HepG2 (cell line): ENCODE results near the gene PDZK1. TPM values are rescaled to one million over a fixed set of nuclear protein-coding genes. Genes with fewer than 3 reads are reported as not detected.
"Not testable (repeated sequence)": the region's sequence is repeated elsewhere in the genome, so short reads cannot be mapped to it uniquely, and the experiment has no call there.

Experiments
- ATAC-seq: fragments of 200-7000 bp; cut with Tn5 transposase; 3 replicates; pipeline ENCODE4 v1.9.1; 2020; ENCODE audit warnings: mild to moderate bottlenecking, moderate library complexity
- BruUV-seq: library from RNA; stranded (reverse); fragments of 400-500 nt; replicated peaks from 2 replicates; lab custom pipeline; 2021; lab: Mats Ljungman, UMichigan
- CTCF ChIA-PET: fragments of 300-600 bp; formaldehyde crosslinking; extraction: SDS; loops from one replicate; lab custom pipeline; 2021; ENCODE audit warnings: low total read pairs, inconsistent platforms, low intra/inter-chr PET ratio; lab: Yijun Ruan, JAX
- POLR2A ChIA-PET: fragments of 350-600 bp; sonication (Branson Sonifier 250); formaldehyde crosslinking; loops from one replicate; lab custom pipeline; 2020; ENCODE audit warnings: antibody characterized with exemption, inconsistent platforms; lab: Yijun Ruan, JAX
- DNase-seq: peaks from one replicate; pipeline ENCODE4 v3.0.0-alpha.2; 2015; ENCODE audit warnings: low spot score
- FAIRE-seq: peaks from 3 replicates; lab custom pipeline; 2011; peaks lifted over from hg19 to GRCh38; lab: Jason Lieb, UNC
- H2AFZ ChIP-seq: one replicate; pipeline ENCODE4 v1.6.1; 2011; ENCODE audit warnings: low read length, inconsistent platforms
- H3K27ac ChIP-seq: fragments of 300-600 bp; 3 replicates; pipeline ENCODE4 v1.8.0; 2011; ENCODE audit warnings: mixed run types, mild to moderate bottlenecking, mixed read lengths, low read length, inconsistent platforms; ENCODE audit not compliant: insufficient read depth; ENCODE audit errors: extremely low read length
- H3K27me3 ChIP-seq, 2 experiments: fragments of 200-600 bp in 1 of 2; 2 replicates in 1 of 2; 3 replicates in 1 of 2; pipeline versions ENCODE4 v1.6.0 to v1.8.0; 2011; ENCODE audit warnings: low read length in 2 of 2, mild to moderate bottlenecking in 2 of 2, moderate library complexity in 2 of 2, inconsistent platforms in 1 of 2; ENCODE audit not compliant: insufficient read depth in 2 of 2, control insufficient read depth in 1 of 2
- H3K36me3 ChIP-seq, 2 experiments: fragments of 200-600 bp in 1 of 2; replicated peaks in 1 of 2; 2 replicates in 1 of 2; 3 replicates in 1 of 2; pipeline versions ENCODE4 v1.5.1 to v1.8.0; 2011; ENCODE audit warnings: low read length in 2 of 2, inconsistent platforms in 1 of 2; ENCODE audit not compliant: insufficient read depth in 2 of 2, control insufficient read depth in 1 of 2
- H3K4me1 ChIP-seq: 2 replicates; pipeline ENCODE4 v1.5.1; 2012; ENCODE audit warnings: low read length, inconsistent platforms; ENCODE audit not compliant: insufficient read depth
- H3K4me2 ChIP-seq: 2 replicates; pipeline ENCODE4 v1.6.0; 2011; ENCODE audit warnings: low read depth, low read length, inconsistent platforms
- H3K4me3 ChIP-seq, 3 experiments: fragments of 200-600 bp in 1 of 3; sonication (generic), shearing (Covaris generic) in 1 of 3; replicated peaks in 1 of 3; 2 replicates each; pipeline ENCODE4 v1.5.1; 2011 to 2016; ENCODE audit warnings: low read length in 3 of 3, inconsistent platforms in 2 of 3, low read depth in 2 of 3, mild to moderate bottlenecking in 2 of 3, control low read depth in 1 of 3, mixed read lengths in 1 of 3; ENCODE audit not compliant: insufficient read depth in 1 of 3
- H3K79me2 ChIP-seq: one replicate; pipeline ENCODE4 v1.6.1; 2011; ENCODE audit warnings: low read length, inconsistent platforms; ENCODE audit not compliant: insufficient read depth
- H3K9ac ChIP-seq: 2 replicates; pipeline ENCODE4 v1.6.0; 2011; ENCODE audit warnings: mild to moderate bottlenecking, low read depth, low read length, inconsistent platforms; ENCODE audit not compliant: insufficient read depth
- H3K9me3 ChIP-seq: 2 replicates; pipeline ENCODE4 v1.5.1; 2012; ENCODE audit warnings: mild to moderate bottlenecking, low read length
- H4K20me1 ChIP-seq: 2 replicates; pipeline ENCODE4 v1.6.0; 2011; ENCODE audit warnings: inconsistent platforms, mild to moderate bottlenecking, low read length, moderate library complexity; ENCODE audit not compliant: insufficient read depth
- ARNT ChIP-seq: fragments of 450-650 bp; IDR thresholded peaks from 2 replicates; pipeline ENCODE4 v1.6.1; 2017
- GZF1 ChIP-seq: sonication (generic); formaldehyde crosslinking; IDR thresholded peaks from 2 replicates; pipeline ENCODE4 v1.5.1; 2020; ENCODE audit warnings: mild to moderate bottlenecking, missing genetic modification reagents
- ISX ChIP-seq: sonication (generic); formaldehyde crosslinking; conservative IDR thresholded peaks from 2 replicates; pipeline ENCODE4 v1.5.0; 2020; ENCODE audit warnings: missing genetic modification reagents
- MXD3 ChIP-seq: IDR thresholded peaks from 2 replicates; pipeline ENCODE4 v1.6.1; 2016; ENCODE audit warnings: mild to moderate bottlenecking, missing biosample characterization, missing genetic modification reagents
- PHF8 ChIP-seq: sonication (generic); formaldehyde crosslinking; IDR thresholded peaks from 2 replicates; pipeline ENCODE4 v1.5.0; 2020; ENCODE audit warnings: missing genetic modification reagents
- SCMH1 ChIP-seq: sonication (generic); formaldehyde crosslinking; IDR thresholded peaks from 2 replicates; pipeline ENCODE4 v1.9.0; 2021; ENCODE audit warnings: missing genetic modification reagents, mild to moderate bottlenecking, borderline replicate concordance
- TARDBP ChIP-seq: sonication (generic); formaldehyde crosslinking; IDR thresholded peaks from 2 replicates; pipeline ENCODE4 v1.8.0; 2022; ENCODE audit warnings: mild to moderate bottlenecking, missing genetic modification reagents
- ZBTB2 ChIP-seq: sonication (generic); formaldehyde crosslinking; IDR thresholded peaks from 2 replicates; pipeline ENCODE4 v1.8.0; 2022; ENCODE audit warnings: low read depth, missing genetic modification reagents
- ZIK1 ChIP-seq: sonication (generic); formaldehyde crosslinking; IDR thresholded peaks from 2 replicates; pipeline ENCODE4 v1.5.0; 2020; ENCODE audit warnings: mild to moderate bottlenecking, low read depth, missing genetic modification reagents, borderline replicate concordance
- ZNF446 ChIP-seq: sonication (generic); formaldehyde crosslinking; IDR thresholded peaks from 2 replicates; pipeline ENCODE4 v1.5.0; 2020; ENCODE audit warnings: mild to moderate bottlenecking, missing genetic modification reagents
- WGBS: methylation state at CpG from one replicate; pipeline ENCODE4 v1.1.6; 2017; ENCODE audit warnings: low lambda C conversion rate; 5-methylcytosine and 5-hydroxymethylcytosine counted together
- in situ Hi-C: cut with HindIII; loops from 2 replicates; pipeline ENCODE4 v1.10.0; 2017; ENCODE audit warnings: low pct_unique_long_range_greater_than_20kb; ENCODE audit not compliant: extremely low pct_ligation_motif_present
- intact Hi-C: fragments of 100-400 bp; cut with micrococcal nuclease; formaldehyde crosslinking; loops from one replicate; pipeline ENCODE4 v1.10.0; 2022; ENCODE audit not compliant: unreplicated experiment
- polyA plus RNA-seq, 8 experiments: library from polyadenylated mRNA; depleted of rRNA in 3 of 8; stranded (reverse) in 7 of 8; unstranded in 1 of 8; fragments of >200 nt; fragmentation: Illumina TruSeq in 4 of 8; extraction: Trizol in 4 of 8; gene quantifications; 2 replicates each; pipeline versions ENCODE4 v1.2.1 to v1.2.3, GENCODE V29; 2011 to 2016; ENCODE audit warnings: low read depth in 4 of 8, missing spikeins in 1 of 8, mixed read lengths in 1 of 8; ENCODE audit not compliant: insufficient read depth in 1 of 8
- total RNA-seq, 5 experiments: library from RNA; depleted of rRNA; stranded (reverse); fragments of >200 nt; fragmentation: Illumina TruSeq; extraction: Trizol; gene quantifications; 2 replicates each; pipeline ENCODE4 v1.2.3, GENCODE V29; 2016; ENCODE audit warnings: low read depth in 1 of 5

The PDZK1 gene
- total and polyA plus RNA-seq, 2 of the 13 experiments (the other 11 are each of a cell fraction or from before 2014, with no cell fraction given) = 16.2 to 46.4 TPM

GRCh38 chr1:145719230-145720079 lies 12.3 kb upstream of the PDZK1 start, which contains the start of gene CD160:
Gene CD160, plus strand, starts transcription at chr1:145719499. Its CDS starts 8,829 bp downstream, at chr1:145728328.
- TF ChIP-seq ZBTB2 (no peak), TARDBP (CRISPR knock-in tag) (no peak), ISX (CRISPR knock-in tag) (no peak), ZIK1 (CRISPR knock-in tag) (no peak), ARNT (no peak), PHF8 (CRISPR knock-in tag) (no peak), ZNF446 (CRISPR knock-in tag) (no peak), MXD3 (CRISPR knock-in tag) (no peak), SCMH1 (CRISPR knock-in tag) (no peak), GZF1 (CRISPR knock-in tag) (no peak)
- TF ChIP-seq, all 625 proteins: peak for 0
- Histone ChIP-seq H3K36me3 (no peaks in the 10 kb centered on the region), H3K79me2 (no peaks in the 10 kb centered on the region), H3K27me3 (no peaks in the 10 kb centered on the region), H3K27ac (no peak within 1 kb of the TSS), H3K4me1 (peaks cover 40% of the 10 kb centered on the region), H3K9ac (no peak within 1 kb of the TSS), H2AFZ (no peak within 1 kb of the TSS), H3K9me3 (no peaks in the 10 kb centered on the region), H3K4me2 (no peak within 1 kb of the TSS), H4K20me1 (no peaks in the 10 kb centered on the region), H3K4me3 (no peak within 1 kb of the TSS)
- BruUV-seq = no TSS peak
- POLR2A ChIA-PET = interaction anchor here (1.2 kb wide), 1 partner anchor 12 kb away, joined by 4 read pairs; the partner anchor contains the start of gene PDZK1
- FAIRE-seq (no peak), ATAC-seq (no peak), DNase-seq (no peak)
- CTCF ChIA-PET = no interaction called here
- in situ Hi-C loops = no loop called here
- 73% methylated on average over 12 of the region's 12 CpGs for WGBS
- intact Hi-C loops = no loop called here

- H3K36me3 ChIP-seq, H3K27ac ChIP-seq, H4K20me1 ChIP-seq, ATAC-seq, POLR2A ChIA-PET, H3K4me3 ChIP-seq, FAIRE-seq, H3K79me2 ChIP-seq, H3K27me3 ChIP-seq, H2AFZ ChIP-seq, intact Hi-C loops, H3K9ac ChIP-seq, BruUV-seq, in situ Hi-C loops, H3K9me3 ChIP-seq, CTCF ChIA-PET, DNase-seq, H3K4me2 ChIP-seq: not testable (repeated sequence)
- WGBS = 86% methylated on average over 5 of the region's 5 CpGs
- peaks cover 50% of the 10 kb centered on the region for H3K4me1 ChIP-seq
Measured at GRCh38 chr1:145718465-145718864, 11.3 kb upstream of the PDZK1 start.
